Measurements from ENCODE around the gene ISG20. TPM values are rescaled to one million over a fixed set of nuclear protein-coding genes. Genes with fewer than 3 reads are reported as not detected.
"Not testable (repeated sequence)": the region's sequence is repeated elsewhere in the genome, so short reads cannot be mapped to it uniquely, and the experiment has no call there.

The ISG20 gene
- total and polyA plus RNA-seq, 9 donors: 0.35 to 1.8 (median 0.71) TPM

DNA sequence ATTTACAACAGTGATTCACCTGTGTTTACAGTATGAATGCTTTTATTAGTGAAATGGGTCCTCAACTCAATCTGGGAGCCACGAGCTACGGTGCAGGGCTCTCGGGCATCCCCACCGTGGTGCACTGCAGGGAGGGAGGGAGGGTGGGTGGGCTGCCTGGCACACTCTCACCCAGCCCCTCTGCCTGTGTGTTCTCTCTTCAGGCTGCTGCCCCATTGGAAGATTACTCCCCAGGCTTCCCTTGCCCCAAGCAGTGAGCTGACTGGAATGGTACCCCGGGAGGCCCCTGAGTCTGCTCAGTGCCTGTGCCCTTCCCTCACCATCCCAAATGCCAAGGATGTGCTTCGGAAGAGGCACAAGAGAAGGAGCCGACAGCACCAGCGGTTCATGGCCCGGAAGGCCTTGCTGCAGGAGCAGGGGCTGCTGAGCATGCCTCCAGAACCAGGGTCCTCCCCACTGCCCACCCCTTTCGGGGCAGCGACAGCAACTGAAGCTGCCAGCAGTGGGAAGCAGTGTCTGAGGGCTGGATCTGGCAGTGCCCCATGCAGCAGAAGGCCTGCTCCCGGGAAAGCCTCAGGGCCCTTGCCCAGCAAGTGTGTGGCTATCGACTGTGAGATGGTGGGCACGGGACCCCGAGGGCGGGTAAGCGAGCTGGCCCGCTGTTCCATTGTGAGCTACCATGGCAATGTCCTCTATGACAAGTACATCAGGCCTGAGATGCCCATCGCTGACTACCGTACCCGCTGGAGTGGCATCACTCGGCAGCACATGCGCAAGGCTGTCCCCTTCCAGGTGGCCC lies 12.7 kb upstream of the ISG20 start:
- no peak for DNase-seq
- WGBS (ENCODE audit: insufficient coverage): 92% methylated on average over 14 of the region's 23 CpGs
- H3K9me3 ChIP-seq (replicated peaks; ENCODE audit: control insufficient read depth, low read depth, low read length): no peaks in the 10 kb centered on the region
- H3K36me3 ChIP-seq (ENCODE audit: control insufficient read depth, insufficient read depth, low read length): peaks cover 46% of the 10 kb centered on the region
- H3K27me3 ChIP-seq (ENCODE audit: control insufficient read depth, insufficient read depth, low read length): no peaks in the 10 kb centered on the region
- H3K4me1 ChIP-seq (ENCODE audit: control insufficient read depth, insufficient read depth, low read length): peaks cover 25% of the 10 kb centered on the region
- H3K27ac ChIP-seq (ENCODE audit: low read length): no peak overlapping the region
- H3K4me3 ChIP-seq (ENCODE audit: low read length): no peak overlapping the region

DNA sequence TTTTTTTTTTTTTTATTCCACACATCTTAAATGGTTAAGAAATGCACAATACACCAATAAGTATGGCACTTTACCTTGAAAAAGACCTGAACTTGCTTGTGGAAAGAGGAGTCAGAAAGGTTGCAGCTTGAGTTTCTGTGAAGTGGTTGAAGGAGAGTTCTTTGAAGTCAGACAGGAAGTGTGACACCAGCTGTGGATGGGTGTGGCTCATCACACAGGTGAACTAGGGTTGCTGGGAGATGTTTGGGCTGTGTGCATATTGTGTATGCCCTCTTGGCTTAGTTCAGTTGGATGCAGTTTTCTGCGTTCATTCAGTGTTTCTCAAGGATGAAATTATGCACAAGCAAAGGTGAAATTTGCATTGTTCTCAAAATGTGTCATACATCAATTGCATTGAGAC lies 11.4 kb upstream of the ISG20 start:
- Histone ChIP-seq H3K36me3 (ENCODE audit: control insufficient read depth, insufficient read depth, low read length) (peaks cover 58% of the 10 kb centered on the region), H3K4me1 (ENCODE audit: control insufficient read depth, insufficient read depth, low read length) (peaks cover 17% of the 10 kb centered on the region), H3K27ac (ENCODE audit: low read length) (no peak overlapping the region), H3K4me3 (ENCODE audit: low read length) (no peak overlapping the region), H3K27me3 (ENCODE audit: control insufficient read depth, insufficient read depth, low read length) (no peaks in the 10 kb centered on the region), H3K9me3 (replicated peaks; ENCODE audit: control insufficient read depth, low read depth, low read length) (no peaks in the 10 kb centered on the region)
- no peak for DNase-seq
- WGBS (ENCODE audit: insufficient coverage): no CpG with 5 or more reads among the region's 1 CpG

DNA sequence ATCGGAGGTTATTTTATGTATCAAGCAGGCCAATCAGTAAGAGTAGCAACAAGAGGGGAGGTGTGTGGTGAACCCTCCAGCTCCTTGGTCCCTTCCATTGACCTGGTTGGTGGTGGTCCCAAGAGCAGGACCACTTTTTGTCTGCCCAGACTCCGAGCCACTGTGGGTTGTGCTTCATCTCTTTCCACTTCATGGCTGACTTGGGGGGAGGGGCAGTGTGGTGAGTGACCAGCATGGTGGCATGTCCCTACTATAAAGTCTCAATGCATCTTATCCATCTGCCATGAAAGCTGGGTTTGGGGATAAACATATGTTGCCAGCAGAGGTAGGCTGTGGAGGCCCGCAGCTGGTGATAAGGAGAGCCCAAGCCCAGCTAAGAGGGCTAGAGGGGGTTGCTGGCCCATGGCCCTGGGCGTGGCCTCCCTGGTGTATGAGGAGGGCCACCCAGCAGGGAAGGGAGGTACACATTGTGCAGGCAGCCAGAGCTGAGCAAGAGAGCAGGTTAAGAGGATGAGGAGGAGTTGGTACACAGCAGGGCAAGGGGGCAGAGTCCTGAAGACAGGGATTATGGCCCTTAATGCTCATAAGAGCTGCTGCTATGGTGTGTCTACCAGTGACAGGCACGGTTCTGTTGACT lies 10.7 kb upstream of the ISG20 start:
- H3K36me3 ChIP-seq (ENCODE audit: control insufficient read depth, insufficient read depth, low read length): peaks cover 59% of the 10 kb centered on the region
- no peak for DNase-seq
- no peaks in the 10 kb centered on the region for H3K27me3 ChIP-seq (ENCODE audit: control insufficient read depth, insufficient read depth, low read length)
- H3K4me1 ChIP-seq (ENCODE audit: control insufficient read depth, insufficient read depth, low read length): peaks cover 15% of the 10 kb centered on the region
- no peak overlapping the region for H3K4me3 ChIP-seq (ENCODE audit: low read length)
- 95% methylated on average over 3 of the region's 5 CpGs for WGBS (ENCODE audit: insufficient coverage)
- H3K27ac ChIP-seq (ENCODE audit: low read length): no peak overlapping the region
- H3K9me3 ChIP-seq (replicated peaks; ENCODE audit: control insufficient read depth, low read depth, low read length): no peaks in the 10 kb centered on the region

DNA sequence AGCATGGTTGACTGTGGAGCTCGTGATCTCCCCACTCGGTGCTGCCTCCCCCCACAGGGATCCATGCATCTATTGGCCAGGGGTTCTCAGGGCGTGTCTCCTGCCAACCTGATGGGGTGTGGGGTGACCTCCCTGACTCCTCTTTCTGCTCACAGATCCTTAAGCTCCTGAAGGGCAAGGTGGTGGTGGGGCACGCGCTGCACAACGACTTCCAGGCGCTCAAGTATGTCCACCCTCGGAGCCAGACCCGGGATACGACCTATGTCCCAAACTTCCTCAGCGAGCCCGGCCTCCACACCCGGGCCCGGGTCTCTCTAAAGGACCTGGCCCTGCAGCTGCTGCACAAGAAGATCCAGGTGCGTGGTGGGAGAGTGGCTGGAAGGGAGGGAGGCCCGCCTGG lies 9.7 kb upstream of the ISG20 start:
- H3K27me3 ChIP-seq (ENCODE audit: control insufficient read depth, insufficient read depth, low read length): no peaks in the 10 kb centered on the region
- peaks cover 59% of the 10 kb centered on the region for H3K36me3 ChIP-seq (ENCODE audit: control insufficient read depth, insufficient read depth, low read length)
- no peak for DNase-seq
- H3K9me3 ChIP-seq (replicated peaks; ENCODE audit: control insufficient read depth, low read depth, low read length): no peaks in the 10 kb centered on the region
- no peak overlapping the region for H3K4me3 ChIP-seq (ENCODE audit: low read length)
- no peak overlapping the region for H3K27ac ChIP-seq (ENCODE audit: low read length)
- peaks cover 14% of the 10 kb centered on the region for H3K4me1 ChIP-seq (ENCODE audit: control insufficient read depth, insufficient read depth, low read length)
- 96% methylated on average over 9 of the region's 16 CpGs for WGBS (ENCODE audit: insufficient coverage)

DNA sequence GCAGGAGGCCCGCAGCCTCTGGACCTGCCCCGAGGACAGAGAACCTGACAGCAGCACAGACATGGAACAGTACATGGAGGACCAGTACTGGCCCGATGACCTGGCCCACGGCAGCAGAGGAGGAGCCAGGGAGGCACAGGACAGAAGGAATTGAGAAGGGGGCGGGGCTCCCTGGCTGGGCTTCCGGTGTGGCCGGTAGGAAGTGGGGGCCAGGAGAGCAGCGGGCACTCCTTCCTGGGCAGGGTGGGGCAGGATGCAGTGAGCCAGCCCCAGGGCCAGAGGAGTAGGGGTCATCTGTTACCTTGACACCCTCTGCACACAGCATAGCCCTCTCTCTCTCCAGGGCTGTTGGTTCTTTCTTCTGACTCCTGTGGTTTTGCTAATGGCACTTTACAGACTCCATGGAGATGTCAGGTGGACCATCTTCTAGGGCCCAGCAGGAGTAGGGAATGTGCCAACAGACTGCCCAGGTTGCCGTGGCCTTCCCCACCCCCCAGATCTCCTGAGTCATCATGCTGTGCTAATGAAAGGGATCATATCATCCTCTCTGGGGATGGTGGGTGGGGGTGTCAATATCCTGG lies 8.6 kb upstream of the ISG20 start:
- H3K27me3 ChIP-seq (ENCODE audit: control insufficient read depth, insufficient read depth, low read length): no peaks in the 10 kb centered on the region
- H3K27ac ChIP-seq (ENCODE audit: low read length): no peak overlapping the region
- peaks cover 3% of the 10 kb centered on the region for H3K4me1 ChIP-seq (ENCODE audit: control insufficient read depth, insufficient read depth, low read length)
- no peak overlapping the region for H3K4me3 ChIP-seq (ENCODE audit: low read length)
- H3K9me3 ChIP-seq (replicated peaks; ENCODE audit: control insufficient read depth, low read depth, low read length): no peaks in the 10 kb centered on the region
- H3K36me3 ChIP-seq (ENCODE audit: control insufficient read depth, insufficient read depth, low read length): peaks cover 59% of the 10 kb centered on the region
- 82% methylated on average over 5 of the region's 9 CpGs for WGBS (ENCODE audit: insufficient coverage)
- no peak for DNase-seq

DNA sequence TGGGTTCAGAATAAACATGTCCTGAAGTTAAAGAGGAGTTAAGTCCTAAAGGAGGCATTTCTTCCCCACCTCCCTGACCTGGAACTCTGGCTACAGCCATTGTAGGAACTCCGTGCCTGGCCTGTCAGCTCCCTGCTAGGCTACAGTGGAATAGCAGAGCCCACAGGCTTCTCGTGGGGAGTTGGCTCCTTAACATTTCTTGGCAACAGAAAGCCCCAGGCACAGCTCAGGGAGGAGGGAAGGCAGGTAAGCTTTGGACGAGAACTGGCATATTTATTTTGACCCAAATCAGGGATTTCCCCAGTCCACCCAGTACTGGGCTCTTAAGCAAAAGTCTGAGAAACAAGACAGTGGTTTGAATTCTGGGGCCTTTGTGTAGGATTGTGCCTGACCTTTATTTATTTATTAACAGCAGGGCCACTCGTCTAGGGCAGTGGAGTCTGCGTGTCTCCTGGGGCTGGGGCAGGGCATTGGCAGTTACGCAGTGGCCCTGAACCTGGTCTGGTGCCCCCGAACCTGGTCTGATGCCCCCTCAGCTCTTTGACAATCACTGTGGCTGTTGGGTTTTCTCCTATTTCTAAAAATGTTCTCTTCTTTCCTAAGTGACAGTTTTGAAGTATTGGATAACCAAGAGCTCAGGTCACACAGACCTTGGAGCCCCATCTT lies 7.9 kb upstream of the ISG20 start:
- peaks cover 3% of the 10 kb centered on the region for H3K4me1 ChIP-seq (ENCODE audit: control insufficient read depth, insufficient read depth, low read length)
- peaks cover 59% of the 10 kb centered on the region for H3K36me3 ChIP-seq (ENCODE audit: control insufficient read depth, insufficient read depth, low read length)
- no peaks in the 10 kb centered on the region for H3K27me3 ChIP-seq (ENCODE audit: control insufficient read depth, insufficient read depth, low read length)
- no peaks in the 10 kb centered on the region for H3K9me3 ChIP-seq (replicated peaks; ENCODE audit: control insufficient read depth, low read depth, low read length)
- no peak for DNase-seq
- H3K4me3 ChIP-seq (ENCODE audit: low read length): no peak overlapping the region
- WGBS (ENCODE audit: insufficient coverage): 73% methylated on average over 2 of the region's 7 CpGs
- no peak overlapping the region for H3K27ac ChIP-seq (ENCODE audit: low read length)

DNA sequence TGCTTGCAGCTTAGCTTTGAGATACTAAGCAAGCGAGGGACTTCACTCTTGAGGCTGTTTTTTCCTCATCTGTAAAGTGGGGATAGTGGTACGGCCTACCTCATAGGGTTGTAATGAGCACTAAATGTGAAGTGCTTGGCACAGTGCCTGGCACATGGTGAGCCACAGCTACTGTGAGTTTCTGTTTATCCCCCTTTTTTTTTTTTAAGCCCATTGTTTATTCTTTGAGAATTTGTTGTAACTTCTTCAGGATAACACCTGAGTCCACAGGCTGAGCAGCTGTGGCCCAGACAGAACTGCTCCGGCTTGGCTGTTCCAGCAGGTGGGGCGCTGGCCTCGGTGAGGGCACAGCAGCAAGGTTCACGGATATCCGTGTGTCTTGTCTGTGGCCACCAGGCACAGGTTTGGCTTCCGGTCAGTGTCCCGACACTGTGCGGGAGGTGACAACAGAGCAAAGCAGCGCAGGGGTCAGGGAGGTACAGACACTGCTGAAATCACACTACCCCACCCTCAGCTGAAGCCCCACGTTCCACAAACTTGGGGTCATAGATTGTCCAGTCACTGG lies 7.3 kb upstream of the ISG20 start:
- 89% methylated on average over 8 of the region's 12 CpGs for WGBS (ENCODE audit: insufficient coverage)
- DNase-seq: no peak
- Histone ChIP-seq H3K4me3 (ENCODE audit: low read length) (no peak overlapping the region), H3K36me3 (ENCODE audit: control insufficient read depth, insufficient read depth, low read length) (peaks cover 53% of the 10 kb centered on the region), H3K27me3 (ENCODE audit: control insufficient read depth, insufficient read depth, low read length) (no peaks in the 10 kb centered on the region), H3K4me1 (ENCODE audit: control insufficient read depth, insufficient read depth, low read length) (peaks cover 3% of the 10 kb centered on the region), H3K27ac (ENCODE audit: low read length) (no peak overlapping the region), H3K9me3 (replicated peaks; ENCODE audit: control insufficient read depth, low read depth, low read length) (no peaks in the 10 kb centered on the region)

DNA sequence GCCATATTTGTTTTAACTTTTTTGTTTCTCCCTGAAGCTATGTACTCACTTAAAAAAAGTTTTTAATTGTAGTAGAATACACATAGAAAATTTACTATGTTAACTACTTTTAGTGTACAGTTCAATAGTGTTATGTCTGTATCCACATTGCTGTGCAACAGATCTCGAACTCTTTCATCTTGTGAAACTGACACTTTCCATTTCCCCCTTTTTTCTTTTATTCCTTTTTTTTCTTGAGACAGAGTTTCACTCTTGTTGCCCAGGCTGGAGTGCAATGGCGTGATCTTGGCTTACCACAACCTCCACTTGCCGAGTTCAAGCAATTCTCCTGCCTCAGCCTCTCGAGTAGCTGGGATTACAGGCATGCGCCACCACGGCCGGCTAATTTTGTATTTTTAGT lies 6.0 kb upstream of the ISG20 start:
- 92% methylated on average over 2 of the region's 7 CpGs for WGBS (ENCODE audit: insufficient coverage)
- H3K27me3 ChIP-seq (ENCODE audit: control insufficient read depth, insufficient read depth, low read length); H3K4me1 ChIP-seq (ENCODE audit: control insufficient read depth, insufficient read depth, low read length); H3K27ac ChIP-seq (ENCODE audit: low read length); H3K9me3 ChIP-seq (replicated peaks; ENCODE audit: control insufficient read depth, low read depth, low read length); DNase-seq; H3K4me3 ChIP-seq (ENCODE audit: low read length): not testable (repeated sequence)
- peaks cover 45% of the 10 kb centered on the region for H3K36me3 ChIP-seq (ENCODE audit: control insufficient read depth, insufficient read depth, low read length)

DNA sequence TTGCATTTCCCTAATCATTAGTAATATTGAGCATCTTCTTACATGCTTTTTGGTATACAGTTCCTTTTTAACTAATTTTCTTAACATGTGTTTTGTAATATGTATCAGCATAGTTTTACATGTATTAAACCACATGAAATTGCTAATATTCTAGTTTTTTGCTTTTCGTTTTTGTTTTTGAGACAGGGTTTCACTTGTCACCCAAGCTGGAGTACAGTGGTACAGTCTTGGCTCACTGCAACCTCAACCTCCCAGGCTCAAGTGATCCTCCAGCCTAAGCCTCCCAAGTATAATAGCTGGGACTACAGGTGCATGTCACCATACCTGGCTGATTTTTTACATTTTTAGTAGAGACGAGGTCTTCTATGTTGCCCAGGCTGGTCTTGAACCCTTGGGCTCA lies 4.4 kb upstream of the ISG20 start:
- WGBS (ENCODE audit: insufficient coverage): 100% methylated on average over 1 of the region's 2 CpGs
- no peak for DNase-seq
- peaks cover 16% of the 10 kb centered on the region for H3K4me1 ChIP-seq (ENCODE audit: control insufficient read depth, insufficient read depth, low read length)
- no peak overlapping the region for H3K27ac ChIP-seq (ENCODE audit: low read length)
- peaks cover 30% of the 10 kb centered on the region for H3K36me3 ChIP-seq (ENCODE audit: control insufficient read depth, insufficient read depth, low read length)
- H3K4me3 ChIP-seq (ENCODE audit: low read length): no peak overlapping the region
- no peaks in the 10 kb centered on the region for H3K27me3 ChIP-seq (ENCODE audit: control insufficient read depth, insufficient read depth, low read length)
- no peaks in the 10 kb centered on the region for H3K9me3 ChIP-seq (replicated peaks; ENCODE audit: control insufficient read depth, low read depth, low read length)

DNA sequence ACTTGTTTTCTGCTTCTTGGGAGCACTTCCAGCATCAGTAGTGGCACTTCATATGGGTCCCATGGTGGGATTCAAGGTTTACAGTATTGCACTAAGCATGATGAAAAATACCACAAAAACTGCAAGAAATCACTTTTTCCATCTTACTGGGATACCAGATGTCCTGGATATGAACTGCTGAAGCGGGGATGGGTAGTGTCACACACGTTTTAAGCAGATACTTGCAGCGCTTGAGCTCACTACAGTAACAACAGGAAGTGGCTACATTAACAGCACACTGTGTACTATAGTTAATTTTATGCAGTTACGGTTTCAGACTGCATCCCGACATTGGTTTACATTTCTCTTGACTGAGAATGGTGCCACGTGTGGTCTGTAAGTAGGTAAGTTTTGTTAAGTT lies 3.5 kb upstream of the ISG20 start:
- no peak overlapping the region for H3K4me3 ChIP-seq (ENCODE audit: low read length)
- DNase-seq: no peak
- H3K4me1 ChIP-seq (ENCODE audit: control insufficient read depth, insufficient read depth, low read length): peaks cover 18% of the 10 kb centered on the region
- peaks cover 21% of the 10 kb centered on the region for H3K36me3 ChIP-seq (ENCODE audit: control insufficient read depth, insufficient read depth, low read length)
- no peak overlapping the region for H3K27ac ChIP-seq (ENCODE audit: low read length)
- H3K27me3 ChIP-seq (ENCODE audit: control insufficient read depth, insufficient read depth, low read length): no peaks in the 10 kb centered on the region
- H3K9me3 ChIP-seq (replicated peaks; ENCODE audit: control insufficient read depth, low read depth, low read length): no peaks in the 10 kb centered on the region
- WGBS (ENCODE audit: insufficient coverage): 33% methylated on average over 3 of the region's 6 CpGs

Measured in muscle of leg (tissue), 11 donors.